GM12878 (cell line): ENCODE measurements around the gene PRR15L. TPM values are rescaled to one million over a fixed set of nuclear protein-coding genes. Genes with fewer than 3 reads are reported as not detected.

Experiments
- ATAC-seq: fragments of 200-7000 bp; cut with Tn5 transposase; 3 replicates; pipeline ENCODE4 v1.9.1; 2020; ENCODE audit warnings: mild to moderate bottlenecking, moderate library complexity
- BruUV-seq: library from RNA; stranded (reverse); fragments of 400-500 nt; replicated peaks from 2 replicates; lab custom pipeline; 2021; lab: Mats Ljungman, UMichigan
- CTCF ChIA-PET: fragments of 300-600 bp; sonication (Branson Sonifier 250); formaldehyde crosslinking; extraction: SDS; loops from one replicate; lab custom pipeline; 2021; ENCODE audit warnings: inconsistent platforms; lab: Yijun Ruan, JAX
- POLR2A ChIA-PET: fragments of 350-600 bp; formaldehyde crosslinking; extraction: SDS; loops from one replicate; lab custom pipeline; 2021; ENCODE audit warnings: inconsistent platforms; lab: Charles Lee
- RAD21 ChIA-PET: fragments of 300-600 bp; sonication (Branson Sonifier 250); formaldehyde crosslinking; loops from one replicate; lab custom pipeline; 2023; ENCODE audit warnings: antibody characterized with exemption; ENCODE audit not compliant: unreplicated experiment; lab: Charles Lee
- SMC1A ChIA-PET: fragments of 300-600 bp; sonication (Branson Sonifier 250); formaldehyde crosslinking; loops from one replicate; lab custom pipeline; 2023; ENCODE audit not compliant: unreplicated experiment, uncharacterized antibody; lab: Charles Lee
- DNase-seq: peaks from one replicate; pipeline ENCODE4 v3.0.0-alpha.2; 2011; ENCODE audit warnings: low read depth, low spot score
- FAIRE-seq: peaks from 3 replicates; lab custom pipeline; 2011; peaks lifted over from hg19 to GRCh38; lab: Jason Lieb, UNC
- H2AFZ ChIP-seq: 2 replicates; pipeline ENCODE4 v1.6.0; 2011; ENCODE audit warnings: low read depth, low read length, control low read depth; ENCODE audit not compliant: control insufficient read depth
- H3K27ac ChIP-seq: 2 replicates; pipeline ENCODE4 v1.5.1; 2011; ENCODE audit warnings: control low read depth; ENCODE audit not compliant: control insufficient read depth, insufficient read depth
- H3K27me3 ChIP-seq, 2 experiments: replicated peaks in 1 of 2; 2 replicates each; pipeline versions ENCODE4 v1.6.0 to v1.6.1; 2011; ENCODE audit warnings: low read length in 1 of 2; ENCODE audit not compliant: control insufficient read depth in 2 of 2, insufficient read depth in 2 of 2
- H3K36me3 ChIP-seq, 2 experiments: 2 replicates each; pipeline ENCODE4 v1.5.1; 2011; ENCODE audit warnings: low read length in 1 of 2; ENCODE audit not compliant: control insufficient read depth in 2 of 2, insufficient read depth in 2 of 2
- H3K4me1 ChIP-seq: 2 replicates; pipeline ENCODE4 v1.6.1; 2011; ENCODE audit warnings: mild to moderate bottlenecking, low read length, moderate library complexity, mixed read lengths; ENCODE audit not compliant: control insufficient read depth, insufficient read depth
- H3K4me2 ChIP-seq: 2 replicates; pipeline ENCODE4 v1.6.0; 2011; ENCODE audit warnings: control low read depth; ENCODE audit not compliant: control insufficient read depth, insufficient read depth
- H3K4me3 ChIP-seq: fragments of 200-600 bp; sonication (generic); 2 replicates; pipeline ENCODE4 v1.5.1; 2016
- H3K79me2 ChIP-seq: 2 replicates; pipeline ENCODE4 v1.6.0; 2011; ENCODE audit warnings: low read length; ENCODE audit not compliant: control insufficient read depth, insufficient read depth
- H3K9ac ChIP-seq: 2 replicates; pipeline ENCODE4 v1.8.0; 2011; ENCODE audit warnings: low read length, control low read depth, mixed read lengths; ENCODE audit not compliant: control insufficient read depth, insufficient read depth
- H3K9me3 ChIP-seq: replicated peaks from 3 replicates; pipeline ENCODE4 v1.5.1; 2011; ENCODE audit warnings: mild to moderate bottlenecking, low read length; ENCODE audit not compliant: control insufficient read depth, insufficient read depth
- H4K20me1 ChIP-seq: 2 replicates; pipeline ENCODE4 v1.6.0; 2011; ENCODE audit not compliant: control insufficient read depth, insufficient read depth
- CREB1 ChIP-seq: IDR thresholded peaks from 2 replicates; pipeline ENCODE4 v1.6.1; 2012; ENCODE audit warnings: low read depth, mild to moderate bottlenecking, inconsistent platforms
- EGR1 ChIP-seq, 2 experiments: IDR thresholded peaks; 1 replicate in 1 of 2; 2 replicates in 1 of 2; pipeline ENCODE4 v1.6.1; 2011 to 2012; ENCODE audit warnings: low read depth in 2 of 2, low read length in 2 of 2, borderline replicate concordance in 1 of 2, mild to moderate bottlenecking in 1 of 2, moderate library complexity in 1 of 2
- IKZF1 ChIP-seq: fragments of 450-650 bp; conservative IDR thresholded peaks from 2 replicates; pipeline ENCODE4 v1.6.1; 2017; ENCODE audit warnings: antibody characterized with exemption, mild to moderate bottlenecking
- IKZF2 ChIP-seq, 2 experiments: fragments of 450-650 bp; IDR thresholded peaks; 2 replicates each; pipeline ENCODE4 v1.6.1; 2017; ENCODE audit warnings: mild to moderate bottlenecking in 2 of 2, moderate library complexity in 2 of 2
- MXI1 ChIP-seq: fragments of 150-350 bp; IDR thresholded peaks from 2 replicates; pipeline ENCODE4 v1.6.1; 2011; ENCODE audit warnings: low read depth, mild to moderate bottlenecking, inconsistent platforms, low read length, improper control_type of control experiment
- MYB ChIP-seq: fragments of 150-350 bp; IDR thresholded peaks from 2 replicates; pipeline ENCODE4 v1.6.1; 2014; ENCODE audit warnings: mild to moderate bottlenecking, low read depth, low read length, borderline replicate concordance
- MYC ChIP-seq: IDR thresholded peaks from 2 replicates; pipeline ENCODE4 v1.6.1; 2011; ENCODE audit warnings: mild to moderate bottlenecking, low read length, moderate library complexity, inconsistent platforms; ENCODE audit not compliant: insufficient read depth, insufficient replicate concordance, insufficient read length, severe bottlenecking
- NBN ChIP-seq: fragments of 450-650 bp; IDR thresholded peaks from 2 replicates; pipeline ENCODE4 v1.6.1; 2016
- NFYB ChIP-seq: IDR thresholded peaks from 2 replicates; pipeline ENCODE4 v1.6.1; 2011; ENCODE audit warnings: low read depth, mild to moderate bottlenecking, low read length, improper control_type of control experiment, moderate library complexity; ENCODE audit not compliant: insufficient read depth
- PRDM15 ChIP-seq: fragments of 450-650 bp; formaldehyde crosslinking; IDR thresholded peaks from 2 replicates; pipeline ENCODE4 v1.4.0; 2020; ENCODE audit warnings: mild to moderate bottlenecking, moderate library complexity
- SREBF1 ChIP-seq: IDR thresholded peaks from 2 replicates; pipeline ENCODE4 v1.6.1; 2012; ENCODE audit warnings: mild to moderate bottlenecking, low read length
- ZNF207 ChIP-seq: fragments of 450-650 bp; IDR thresholded peaks from 2 replicates; pipeline ENCODE4 v1.6.1; 2014; ENCODE audit warnings: antibody characterized with exemption, mild to moderate bottlenecking, borderline replicate concordance
- ZNF384 ChIP-seq: IDR thresholded peaks from 2 replicates; pipeline ENCODE4 v1.6.1; 2012; ENCODE audit warnings: low read depth, mild to moderate bottlenecking, low read length, improper control_type of control experiment, borderline replicate concordance
- WGBS: methylation state at CpG from one replicate; pipeline ENCODE4 v1.1.6; 2016; ENCODE audit warnings: low lambda C conversion rate; ENCODE audit not compliant: insufficient replicate concordance, insufficient coverage; ENCODE audit errors: missing lambda C conversion rate; 5-methylcytosine and 5-hydroxymethylcytosine counted together
- in situ Hi-C: fragments of 300-500 bp; cut with MboI; formaldehyde crosslinking; loops from 9 replicates; pipeline ENCODE4 v1.14.3; 2018; ENCODE audit warnings: mixed read lengths
- intact Hi-C: fragments of 100-400 bp; cut with micrococcal nuclease; formaldehyde crosslinking; loops from one replicate; pipeline ENCODE4 v1.14.2; 2022; ENCODE audit not compliant: unreplicated experiment
- polyA plus RNA-seq, 11 experiments: library from polyadenylated mRNA; depleted of rRNA in 4 of 11; unstranded in 6 of 11; stranded (reverse) in 5 of 11; fragments of >200 nt; fragmentation: Nextera tagmentation in 4 of 11; fragmentation: Illumina TruSeq in 1 of 11; extraction: Ambion mirVana in 4 of 11; extraction: Trizol in 1 of 11; gene quantifications; 1 replicate in 1 of 11; 2 replicates in 10 of 11; pipeline versions ENCODE4 v1.2.1 to v1.2.3, GENCODE V29; 2011 to 2016; ENCODE audit warnings: inconsistent platforms in 2 of 11, missing spikeins in 2 of 11, low read depth in 1 of 11
- total RNA-seq, 4 experiments: library from RNA; depleted of rRNA in 3 of 4; stranded (reverse); fragments of >200 nt in 3 of 4; fragmentation: Illumina TruSeq in 1 of 4; extraction: Trizol in 1 of 4; gene quantifications; 2 replicates each; pipeline versions ENCODE4 v1.2.1 to v1.2.3, GENCODE V29; 2013 to 2021

The PRR15L gene
- total and polyA plus RNA-seq, 10 of the 15 experiments (the other 5 are each of a cell fraction or from before 2014, with no cell fraction given): 0.11 to 0.18 TPM; not detected in 8

DNA sequence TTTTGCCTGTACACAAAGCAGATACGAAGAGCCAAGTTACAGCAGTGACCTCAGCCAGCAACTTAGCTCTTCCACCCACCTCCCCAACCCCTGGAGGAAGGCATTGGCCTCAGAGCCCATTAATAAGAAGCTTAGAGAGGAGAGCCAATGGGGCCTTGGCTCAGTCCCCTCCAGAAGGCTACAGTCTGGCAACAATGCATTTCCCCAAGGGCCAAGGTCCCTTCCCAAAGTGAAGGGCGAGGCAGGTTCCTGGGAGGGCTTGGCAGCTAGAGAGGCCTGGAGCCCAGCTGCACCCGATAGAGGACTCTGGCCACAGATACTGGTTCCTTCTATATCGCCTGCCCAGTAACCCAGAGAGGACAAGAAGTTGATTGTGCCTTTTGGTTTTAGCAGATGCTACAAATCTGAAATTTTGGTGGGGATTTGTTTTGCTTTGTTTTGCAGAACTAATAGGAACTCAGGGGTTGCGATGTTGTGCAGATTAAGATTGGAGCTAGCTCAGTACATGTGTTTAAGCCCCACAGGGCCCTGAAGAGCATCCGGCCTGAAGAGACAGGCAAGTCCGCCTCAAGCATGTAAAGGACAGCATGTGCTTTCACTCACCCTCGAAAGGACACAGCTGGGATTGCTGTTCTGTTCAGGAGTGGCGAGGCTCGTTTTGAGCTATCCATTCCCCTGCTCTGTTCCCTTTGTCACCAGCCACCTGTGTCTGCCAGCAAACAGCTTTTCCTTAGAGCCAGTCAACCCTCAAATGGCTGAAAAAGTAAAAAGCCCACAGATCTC lies 28.3 kb downstream of the PRR15L start:
- Histone ChIP-seq H3K4me1 (no peaks in the 10 kb centered on the region), H3K9ac (no peak overlapping the region), H3K79me2 (no peaks in the 10 kb centered on the region), H3K27me3 (no peaks in the 10 kb centered on the region), H3K9me3 (no peaks in the 10 kb centered on the region), H4K20me1 (no peaks in the 10 kb centered on the region), H3K36me3 (peaks cover 0 to 4% of the 10 kb centered on the region in 2 experiments; a peak in 3 of 4 replicates), H3K4me2 (no peak overlapping the region), H3K27ac (no peak overlapping the region), H3K4me3 (no peak overlapping the region), H2AFZ (no peak overlapping the region)
- ChIA-PET SMC1A (interaction anchor here (0.8 to 1.4 kb wide), 2 partner anchors 9 to 86 kb away, joined by 3 to 5 read pairs; no protein-coding TSS in a partner anchor), CTCF (interaction anchor here (0.9 to 4.2 kb wide), 4 partner anchors 18 to 88 kb away, joined by 3 to 15 read pairs (median 4); partner anchors contain the start of gene SCRN2), POLR2A (interaction anchor here (1.2 kb wide), 1 partner anchor 9 kb away, joined by 5 read pairs; no protein-coding TSS in a partner anchor), RAD21 (interaction anchor here (1.2 kb wide), 1 partner anchor 89 kb away, joined by 3 read pairs; the partner anchor contains the start of gene SCRN2)
- ATAC-seq (no peak), DNase-seq (no peak), FAIRE-seq (no peak)
- BruUV-seq: no TSS peak
- WGBS: 81% methylated on average over 10 of the region's 10 CpGs
- in situ Hi-C loops (no loop called here), intact Hi-C loops (no loop called here)
- TF ChIP-seq ZNF207 (no peak), PRDM15 (CRISPR knock-in tag) (no peak), MXI1 (no peak), IKZF1 (no peak), NBN (no peak), SREBF1 (no peak), MYC (no peak), ZNF384 (no peak), IKZF2 (IDR thresholded peaks at IDR 0.05) (no peak), EGR1 (IDR thresholded peaks at IDR 0.05; ENCODE audit: borderline replicate concordance in 1 of 2, low read depth in 2 of 2, low read length in 2 of 2) (no peak), MYB (no peak), NFYB (no peak), CREB1 (no peak)
